Breast epithelium (tissue), 4 donors: ENCODE results near the gene MCTP2. TPM values are rescaled to one million over a fixed set of nuclear protein-coding genes. Genes with fewer than 3 reads are reported as not detected.

Experiments used
- DNase-seq, 2 donors: peaks; one replicate each; pipeline ENCODE4 v3.0.0-alpha.2; 2019; ENCODE audit warnings: low spot score in 2 of 2
- H3K27ac ChIP-seq, 2 donors: fragments of 200-600 bp; sonication (generic) in 1 of 2; one replicate each; pipeline ENCODE4 v1.5.1; 2016 to 2019; ENCODE audit warnings: mild to moderate bottlenecking in 1 of 2
- H3K27me3 ChIP-seq, 2 donors: fragments of 200-600 bp; sonication (generic) in 1 of 2; one replicate each; pipeline versions ENCODE4 v1.5.1 to v1.6.0; 2017 to 2019; ENCODE audit warnings: control low read depth in 1 of 2, mild to moderate bottlenecking in 1 of 2
- H3K36me3 ChIP-seq: fragments of 200-600 bp; one replicate; pipeline ENCODE4 v1.5.1; 2019
- H3K4me1 ChIP-seq, 2 donors: fragments of 200-600 bp; sonication (generic); one replicate each; pipeline ENCODE4 v1.5.1; 2016 to 2019; ENCODE audit warnings: control low read depth in 1 of 2
- H3K4me3 ChIP-seq, 3 donors: fragments of 200-600 bp; sonication (generic); 1 replicate in 2 of 3; 2 replicates in 1 of 3; pipeline ENCODE4 v1.5.1; 2016 to 2019; ENCODE audit warnings: mild to moderate bottlenecking in 3 of 3, moderate library complexity in 2 of 3
- H3K9me3 ChIP-seq, 2 donors: fragments of 200-600 bp; sonication (generic) in 1 of 2; one replicate each; pipeline ENCODE4 v1.5.1; 2016 to 2019; ENCODE audit warnings: control low read depth in 1 of 2
- CTCF ChIP-seq, 3 donors: fragments of 450-650 bp; IDR thresholded peaks; one replicate each; pipeline ENCODE4 v1.5.1; 2016 to 2017; ENCODE audit warnings: antibody characterized with exemption in 3 of 3, mild to moderate bottlenecking in 3 of 3, moderate library complexity in 3 of 3
- POLR2A ChIP-seq: fragments of 450-650 bp; IDR thresholded peaks from one replicate; pipeline ENCODE4 v1.6.1; 2016; ENCODE audit warnings: antibody characterized with exemption, mild to moderate bottlenecking, moderate library complexity
- POLR2AphosphoS5 ChIP-seq, 3 donors: sonication (generic); formaldehyde crosslinking; IDR thresholded peaks; one replicate each; pipeline ENCODE4 v1.6.1; 2017; ENCODE audit warnings: antibody characterized with exemption in 3 of 3
- intact Hi-C: fragments of 100-400 bp; cut with DNase I; formaldehyde crosslinking; loops from one replicate; pipeline ENCODE4 v1.15.1; 2023; ENCODE audit warnings: low total_unique reads
- total RNA-seq, 3 donors: library from RNA; depleted of rRNA; stranded (reverse); fragments of >200 nt; gene quantifications; one replicate each; pipeline ENCODE4 v1.1.0, GENCODE V29; 2016

The MCTP2 gene
- total RNA-seq, 3 donors from 2014 or later = 6.4 to 46.2 (median 25.9) TPM

GRCh38 chr15:94206463-94207167 lies 24.7 kb upstream of the MCTP2 start:
- intact Hi-C loops = no loop called here
- H3K27me3 ChIP-seq = no peaks in the 10 kb centered on the region
- H3K4me1 ChIP-seq = no peaks in the 10 kb centered on the region
- H3K4me3 ChIP-seq = no peak overlapping the region
- H3K36me3 ChIP-seq = no peaks in the 10 kb centered on the region
- H3K9me3 ChIP-seq = no peaks in the 10 kb centered on the region
- TF ChIP-seq POLR2A (no peak), POLR2AphosphoS5 (IDR thresholded peaks at IDR 0.05) (no peak), CTCF (IDR thresholded peaks at IDR 0.05) (no peak)
- no peak for DNase-seq
- H3K27ac ChIP-seq = no peak overlapping the region

GRCh38 chr15:94212291-94212690 lies 19.1 kb upstream of the MCTP2 start:
- Histone ChIP-seq H3K27me3 (no peaks in the 10 kb centered on the region), H3K4me3 (no peak overlapping the region), H3K4me1 (no peaks in the 10 kb centered on the region), H3K36me3 (no peaks in the 10 kb centered on the region), H3K9me3 (no peaks in the 10 kb centered on the region), H3K27ac (no peak overlapping the region)
- DNase-seq = no peak
- intact Hi-C loops = no loop called here
- TF ChIP-seq POLR2AphosphoS5 (IDR thresholded peaks at IDR 0.05) (no peak), POLR2A (no peak), CTCF (IDR thresholded peaks at IDR 0.05) (no peak)

GRCh38 chr15:94225616-94226015 lies 5.7 kb upstream of the MCTP2 start:
- no peak for TF ChIP-seq POLR2AphosphoS5 (IDR thresholded peaks at IDR 0.05)
- TF ChIP-seq POLR2A = no peak
- no peak for TF ChIP-seq CTCF (IDR thresholded peaks at IDR 0.05)
- intact Hi-C loops = no loop called here
- Histone ChIP-seq H3K4me1 (no peaks in the 10 kb centered on the region), H3K4me3 (no peak overlapping the region), H3K27me3 (no peaks in the 10 kb centered on the region), H3K9me3 (no peaks in the 10 kb centered on the region), H3K27ac (no peak overlapping the region), H3K36me3 (no peaks in the 10 kb centered on the region)
- DNase-seq = no peak

- no peaks in the 10 kb centered on the region for H3K4me1 ChIP-seq
- H3K27me3 ChIP-seq = no peaks in the 10 kb centered on the region
- no peak for TF ChIP-seq CTCF (IDR thresholded peaks at IDR 0.05)
- no peak for TF ChIP-seq POLR2AphosphoS5 (IDR thresholded peaks at IDR 0.05)
- TF ChIP-seq POLR2A = no peak
- no peak overlapping the region for H3K4me3 ChIP-seq
- DNase-seq = no peak
- H3K27ac ChIP-seq = no peak overlapping the region
- intact Hi-C loops = no loop called here
- H3K36me3 ChIP-seq = no peaks in the 10 kb centered on the region
- no peaks in the 10 kb centered on the region for H3K9me3 ChIP-seq
Measured at GRCh38 chr15:94228611-94229010, 2.8 kb upstream of the MCTP2 start.

GRCh38 chr15:94229591-94230369 lies 1.6 kb upstream of the MCTP2 start:
- Histone ChIP-seq H3K27me3 (no peaks in the 10 kb centered on the region), H3K36me3 (no peaks in the 10 kb centered on the region), H3K4me1 (no peaks in the 10 kb centered on the region), H3K27ac (peak overlapping the region in 1 of 2 donors; percentile 85), H3K9me3 (no peaks in the 10 kb centered on the region), H3K4me3 (no peak overlapping the region)
- TF ChIP-seq POLR2AphosphoS5 (IDR thresholded peaks at IDR 0.05) (no peak), CTCF (IDR thresholded peaks at IDR 0.05) (no peak), POLR2A (no peak)
- no peak for DNase-seq
- intact Hi-C loops = no loop called here
